Astrocyte (in vitro differentiated cells and primary cell): ENCODE results near the gene INPPL1. TPM values are rescaled to one million over a fixed set of nuclear protein-coding genes. Genes with fewer than 3 reads are reported as not detected.

Experiments
- DNase-seq: peaks from one replicate; pipeline ENCODE4 v3.0.0-alpha.2; 2010; ENCODE audit warnings: low read depth
- FAIRE-seq: peaks from 2 replicates; lab custom pipeline; 2011; peaks lifted over from hg19 to GRCh38; lab: Jason Lieb, UNC
- H2AFZ ChIP-seq: 2 replicates; pipeline ENCODE4 v1.6.0; 2012; ENCODE audit warnings: low read depth, low read length, inconsistent platforms
- H3K27ac ChIP-seq: 2 replicates; pipeline ENCODE4 v1.5.1; 2011; ENCODE audit warnings: low read depth, low read length, inconsistent platforms
- H3K27me3 ChIP-seq: 2 replicates; pipeline ENCODE4 v1.6.0; 2011; ENCODE audit warnings: low read length, inconsistent platforms; ENCODE audit not compliant: insufficient read depth
- H3K36me3 ChIP-seq: 2 replicates; pipeline ENCODE4 v1.5.1; 2011; ENCODE audit warnings: low read length, inconsistent platforms; ENCODE audit not compliant: insufficient read depth
- H3K4me1 ChIP-seq: 2 replicates; pipeline ENCODE4 v1.5.1; 2011; ENCODE audit warnings: low read length, inconsistent platforms; ENCODE audit not compliant: insufficient read depth
- H3K4me2 ChIP-seq: 2 replicates; pipeline ENCODE4 v1.6.0; 2012; ENCODE audit warnings: low read length, inconsistent platforms
- H3K4me3 ChIP-seq: 2 replicates; pipeline ENCODE4 v1.5.1; 2011; ENCODE audit warnings: low read depth, mild to moderate bottlenecking, low read length, inconsistent platforms; ENCODE audit not compliant: insufficient read depth
- H3K79me2 ChIP-seq: 2 replicates; pipeline ENCODE4 v1.6.0; 2012; ENCODE audit warnings: mild to moderate bottlenecking, low read length, inconsistent platforms; ENCODE audit not compliant: insufficient read depth
- H3K9ac ChIP-seq: 2 replicates; pipeline ENCODE4 v1.6.0; 2012; ENCODE audit warnings: mild to moderate bottlenecking, low read length, inconsistent platforms
- H3K9me3 ChIP-seq: 2 replicates; pipeline ENCODE4 v1.5.1; 2012; ENCODE audit warnings: low read depth, mild to moderate bottlenecking, low read length, inconsistent platforms; ENCODE audit not compliant: insufficient read depth
- H4K20me1 ChIP-seq: 2 replicates; pipeline ENCODE4 v1.6.0; 2012; ENCODE audit warnings: low read length, inconsistent platforms; ENCODE audit not compliant: insufficient read depth
- H3K27ac Mint-ChIP-seq: one replicate; pipeline ENCODE4 v1.8.0; 2021; ENCODE audit warnings: mild to moderate bottlenecking, mixed read lengths; ENCODE audit not compliant: unreplicated experiment
- H3K27me3 Mint-ChIP-seq: one replicate; pipeline ENCODE4 v1.8.0; 2021; ENCODE audit warnings: low read depth, mixed read lengths; ENCODE audit not compliant: unreplicated experiment
- H3K36me3 Mint-ChIP-seq: one replicate; pipeline ENCODE4 v1.8.0; 2021; ENCODE audit warnings: low read depth, mixed read lengths; ENCODE audit not compliant: unreplicated experiment
- H3K4me1 Mint-ChIP-seq: one replicate; pipeline ENCODE4 v1.8.0; 2021; ENCODE audit warnings: low read depth, mixed read lengths; ENCODE audit not compliant: unreplicated experiment
- H3K4me3 Mint-ChIP-seq: one replicate; pipeline ENCODE4 v1.8.0; 2021; ENCODE audit warnings: mild to moderate bottlenecking, moderate library complexity, mixed read lengths; ENCODE audit not compliant: unreplicated experiment
- H3K9me3 Mint-ChIP-seq: one replicate; pipeline ENCODE4 v1.8.0; 2021; ENCODE audit warnings: mild to moderate bottlenecking, mixed read lengths; ENCODE audit not compliant: unreplicated experiment
- EZH2 ChIP-seq: IDR thresholded peaks from 2 replicates; pipeline ENCODE4 v1.6.1; 2012; ENCODE audit warnings: mild to moderate bottlenecking, low read length, inconsistent platforms; ENCODE audit not compliant: insufficient read depth
- total RNA-seq: library from RNA; stranded (reverse); gene quantifications from 2 replicates; pipeline ENCODE4 v1.2.1, GENCODE V29; 2021
- TF ChIP-seq, protein P1 (sequence below): IDR thresholded peaks from 2 replicates; pipeline ENCODE4 v1.5.1; 2011; ENCODE audit warnings: low read depth, mild to moderate bottlenecking, inconsistent platforms, low read length, moderate library complexity; ENCODE audit not compliant: insufficient read depth

The INPPL1 gene
- total RNA-seq, 1 donor from 2014 or later, result 276 TPM

DNA sequence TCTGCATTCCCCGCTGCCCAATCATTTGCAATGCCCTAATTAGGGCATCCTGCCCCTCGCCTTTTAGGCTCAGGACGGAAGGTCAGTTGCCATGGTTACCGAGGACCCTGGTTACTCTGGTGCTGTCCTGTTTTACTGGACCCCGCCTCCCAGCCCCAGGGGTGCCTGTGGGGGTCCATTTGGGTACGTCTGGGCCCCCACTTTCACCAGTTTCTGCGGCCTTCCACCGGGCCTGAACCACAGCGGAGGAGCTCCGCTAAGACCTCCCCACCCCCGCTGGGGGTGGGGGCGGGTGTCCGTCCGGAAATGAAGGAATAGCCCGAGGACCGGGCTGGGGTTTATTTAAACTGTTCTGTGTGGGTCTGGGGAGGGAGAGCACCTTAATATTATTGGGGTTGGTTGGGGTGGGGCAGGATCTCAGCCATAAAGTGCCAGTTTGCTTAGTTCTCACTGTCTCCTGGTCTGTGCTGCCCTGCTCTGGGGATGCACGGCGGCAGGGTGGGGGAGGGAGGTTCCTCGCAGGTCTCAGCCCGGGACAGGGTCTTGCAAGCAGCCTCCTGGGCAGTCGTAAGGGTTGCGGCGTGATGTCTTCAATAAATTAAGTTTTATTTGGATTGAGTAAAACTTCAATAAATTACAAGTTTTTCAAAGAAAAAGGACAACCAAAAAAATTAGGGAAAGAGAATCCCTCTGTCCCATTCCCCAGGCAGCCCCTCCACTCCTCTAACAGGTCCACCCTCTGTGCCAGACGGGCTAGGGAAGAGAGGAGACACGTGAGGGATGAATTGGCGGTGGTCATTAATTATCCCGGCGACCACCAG is 14.1 kb downstream of the INPPL1 start:
- Histone ChIP-seq H3K9ac (no peak overlapping the region), H3K4me3 (no peak overlapping the region), H2AFZ (no peak overlapping the region), H4K20me1 (peaks cover 60% of the 10 kb centered on the region), H3K27me3 (peaks cover 34% of the 10 kb centered on the region), H3K9me3 (no peaks in the 10 kb centered on the region), H3K36me3 (peaks cover 20% of the 10 kb centered on the region), H3K4me1 (peaks cover 26% of the 10 kb centered on the region), H3K79me2 (no peaks in the 10 kb centered on the region), H3K27ac (no peak overlapping the region), H3K4me2 (peak overlapping the region; percentile 85)
- peak overlapping the region; percentile 60 for H3K4me3 Mint-ChIP-seq
- DNase-seq (no peak), FAIRE-seq (no peak)
- H3K9me3 Mint-ChIP-seq, result peaks cover 12% of the 10 kb centered on the region
- peaks cover 13% of the 10 kb centered on the region for H3K4me1 Mint-ChIP-seq
- TF ChIP-seq, protein P1, sequence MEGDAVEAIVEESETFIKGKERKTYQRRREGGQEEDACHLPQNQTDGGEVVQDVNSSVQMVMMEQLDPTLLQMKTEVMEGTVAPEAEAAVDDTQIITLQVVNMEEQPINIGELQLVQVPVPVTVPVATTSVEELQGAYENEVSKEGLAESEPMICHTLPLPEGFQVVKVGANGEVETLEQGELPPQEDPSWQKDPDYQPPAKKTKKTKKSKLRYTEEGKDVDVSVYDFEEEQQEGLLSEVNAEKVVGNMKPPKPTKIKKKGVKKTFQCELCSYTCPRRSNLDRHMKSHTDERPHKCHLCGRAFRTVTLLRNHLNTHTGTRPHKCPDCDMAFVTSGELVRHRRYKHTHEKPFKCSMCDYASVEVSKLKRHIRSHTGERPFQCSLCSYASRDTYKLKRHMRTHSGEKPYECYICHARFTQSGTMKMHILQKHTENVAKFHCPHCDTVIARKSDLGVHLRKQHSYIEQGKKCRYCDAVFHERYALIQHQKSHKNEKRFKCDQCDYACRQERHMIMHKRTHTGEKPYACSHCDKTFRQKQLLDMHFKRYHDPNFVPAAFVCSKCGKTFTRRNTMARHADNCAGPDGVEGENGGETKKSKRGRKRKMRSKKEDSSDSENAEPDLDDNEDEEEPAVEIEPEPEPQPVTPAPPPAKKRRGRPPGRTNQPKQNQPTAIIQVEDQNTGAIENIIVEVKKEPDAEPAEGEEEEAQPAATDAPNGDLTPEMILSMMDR, result no peak
- no peak for TF ChIP-seq EZH2
- peaks cover 34% of the 10 kb centered on the region for H3K27me3 Mint-ChIP-seq
- peaks cover 19% of the 10 kb centered on the region for H3K36me3 Mint-ChIP-seq
- peak overlapping the region; percentile 80 for H3K27ac Mint-ChIP-seq

- Histone ChIP-seq H3K36me3 (peaks cover 17% of the 10 kb centered on the region), H3K9ac (peak overlapping the region; percentile 40), H2AFZ (no peak overlapping the region), H3K79me2 (no peaks in the 10 kb centered on the region), H3K9me3 (no peaks in the 10 kb centered on the region), H4K20me1 (peaks cover 53% of the 10 kb centered on the region), H3K4me2 (peak overlapping the region; percentile 85), H3K4me3 (peak overlapping the region; percentile 40), H3K27ac (no peak overlapping the region), H3K4me1 (peaks cover 26% of the 10 kb centered on the region), H3K27me3 (peaks cover 38% of the 10 kb centered on the region)
- Mint-ChIP-seq H3K27ac (peak overlapping the region; percentile 59), H3K9me3 (peaks cover 12% of the 10 kb centered on the region), H3K4me1 (peaks cover 13% of the 10 kb centered on the region), H3K4me3 (peak overlapping the region; percentile 47), H3K36me3 (peaks cover 16% of the 10 kb centered on the region), H3K27me3 (peaks cover 34% of the 10 kb centered on the region)
- FAIRE-seq (no peak), DNase-seq (peak; percentile 41)
- TF ChIP-seq, protein P1, result no peak
- TF ChIP-seq EZH2, result peak; percentile 67
These were observed 14.8 kb downstream of the INPPL1 start for GRCh38 chr11:72239313-72239848.
